Transverse colon (tissue), 3 donors: ENCODE results near the gene MARCHF9.
"Not testable (repeated sequence)": the region's sequence is repeated elsewhere in the genome, so short reads cannot be mapped to it uniquely, and the experiment has no call there.

Experiments
- EP300 ChIP-seq: sonication (generic); formaldehyde crosslinking; IDR thresholded peaks from one replicate; pipeline ENCODE4 v1.6.1; 2017; ENCODE audit warnings: antibody characterized with exemption, low read depth
- POLR2AphosphoS5 ChIP-seq, 3 donors: sonication (generic); formaldehyde crosslinking; IDR thresholded peaks; one replicate each; pipeline ENCODE4 v1.6.1; 2016; ENCODE audit warnings: antibody characterized with exemption in 3 of 3

- TF ChIP-seq POLR2AphosphoS5 (IDR thresholded peaks at IDR 0.05); EP300: not testable (repeated sequence)
Measured at GRCh38 chr12:57774634-57775033, 19.7 kb downstream of the MARCHF9 start.
